Right lobe of liver (tissue), 6 donors: ENCODE measurements around the gene PPP1R1C. TPM values are rescaled to one million over a fixed set of nuclear protein-coding genes. Genes with fewer than 3 reads are reported as not detected.

Experiments used
- ATAC-seq, 4 donors: fragments of 200-7000 bp; cut with Tn5 transposase; one replicate each; pipeline ENCODE4 v1.9.1; 2020; ENCODE audit warnings: mild to moderate bottlenecking in 4 of 4, moderate library complexity in 4 of 4
- DNase-seq, 3 donors: peaks; one replicate each; pipeline ENCODE4 v3.0.0-alpha.2; 2020
- H3K27ac ChIP-seq, 3 donors: fragments of 200-600 bp; one replicate each; pipeline ENCODE4 v1.8.0; 2022
- H3K27me3 ChIP-seq, 2 donors: fragments of 200-600 bp; one replicate each; pipeline ENCODE4 v1.8.0; 2022
- H3K36me3 ChIP-seq, 4 donors: fragments of 200-600 bp; sonication (generic) in 1 of 4; one replicate each; pipeline versions ENCODE4 v1.5.1 to v1.8.0; 2017 to 2022; ENCODE audit warnings: control low read depth in 1 of 4
- H3K4me1 ChIP-seq, 4 donors: fragments of 200-600 bp; sonication (generic) in 1 of 4; one replicate each; pipeline versions ENCODE4 v1.5.1 to v1.8.0; 2017 to 2022; ENCODE audit warnings: control low read depth in 1 of 4
- H3K4me3 ChIP-seq, 3 donors: fragments of 200-600 bp; one replicate each; pipeline ENCODE4 v1.8.0; 2022
- H3K9me3 ChIP-seq, 4 donors: fragments of 200-600 bp; sonication (generic) in 1 of 4; one replicate each; pipeline versions ENCODE4 v1.5.1 to v1.8.0; 2017 to 2022; ENCODE audit warnings: control low read depth in 1 of 4
- POLR2A ChIP-seq: fragments of 450-650 bp; IDR thresholded peaks from one replicate; pipeline ENCODE4 v1.6.1; 2017; ENCODE audit warnings: antibody characterized with exemption, mild to moderate bottlenecking
- WGBS: methylation state at CpG from one replicate; pipeline ENCODE4 v1.1.6; 2018; ENCODE audit warnings: low coverage, low lambda C conversion rate; ENCODE audit not compliant: insufficient coverage; ENCODE audit errors: missing lambda C conversion rate; 5-methylcytosine and 5-hydroxymethylcytosine counted together
- intact Hi-C, 2 donors: fragments of 100-400 bp; cut with DNase I; formaldehyde crosslinking; loops; one replicate each; pipeline versions ENCODE4 v1.11.2 to v1.14.1; 2022
- total RNA-seq, 6 experiments: library from RNA; depleted of rRNA in 2 of 6; stranded (reverse); fragments of >200 nt in 2 of 6; fragmentation: NEBNext Ultra II Directional in 3 of 6; extraction: Animal tissue kit (Norgen Biotek cat#: 25700) in 3 of 6; gene quantifications; one replicate each; pipeline versions ENCODE4 v1.1.0 to v1.2.4, GENCODE V29; 2016 to 2023
- TF ChIP-seq, protein P1 (sequence below), 4 donors: fragments of 200-600 bp in 3 of 4; fragments of 450-650 bp in 1 of 4; IDR thresholded peaks; one replicate each; pipeline versions ENCODE4 v1.5.1 to v1.8.0; 2016 to 2022; ENCODE audit warnings: antibody characterized with exemption in 4 of 4, mild to moderate bottlenecking in 2 of 4
- donor health status: DM: no; HTN: yes; CAD: no.
- donor health status: DM: no; HTN: no; CAD: no.
- donor health status: DM: no; HTN: no; CAD: no.
- donor health status: DM: no; HTN: yes; CAD: no.
- donor health status: DM: no; HTN: yes; CAD: no.

Gene PPP1R1C
- total RNA-seq, 6 experiments from 2014 or later, result 1.8 to 22.2 (median 8.8) TPM

DNA sequence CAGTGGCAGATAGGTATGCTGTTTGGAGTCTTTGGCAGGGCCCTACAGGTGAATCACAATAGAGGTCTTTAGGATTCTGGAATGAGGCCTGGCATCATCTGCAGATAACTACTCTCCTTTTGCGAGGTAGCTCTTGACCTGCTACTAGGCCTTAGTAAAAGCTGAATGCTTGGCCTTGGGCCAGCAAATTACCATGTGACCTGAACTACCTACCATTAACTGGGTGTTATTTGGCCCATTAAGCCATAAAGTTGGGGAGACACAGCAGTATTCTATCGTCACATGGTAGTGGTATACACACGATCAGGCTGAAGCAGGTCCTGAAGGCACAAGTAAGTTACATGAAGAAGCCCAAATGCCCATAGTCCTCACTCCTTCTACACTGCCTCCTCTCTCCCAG, 178.2 kb downstream of the PPP1R1C start:
- Histone ChIP-seq H3K4me3 (no peak overlapping the region), H3K36me3 (no peaks in the 10 kb centered on the region), H3K27me3 (no peaks in the 10 kb centered on the region), H3K9me3 (no peaks in the 10 kb centered on the region), H3K27ac (no peak overlapping the region), H3K4me1 (no peaks in the 10 kb centered on the region)
- no peak for ATAC-seq
- intact Hi-C loops, result no loop called here
- no peak for TF ChIP-seq POLR2A
- TF ChIP-seq, protein P1, sequence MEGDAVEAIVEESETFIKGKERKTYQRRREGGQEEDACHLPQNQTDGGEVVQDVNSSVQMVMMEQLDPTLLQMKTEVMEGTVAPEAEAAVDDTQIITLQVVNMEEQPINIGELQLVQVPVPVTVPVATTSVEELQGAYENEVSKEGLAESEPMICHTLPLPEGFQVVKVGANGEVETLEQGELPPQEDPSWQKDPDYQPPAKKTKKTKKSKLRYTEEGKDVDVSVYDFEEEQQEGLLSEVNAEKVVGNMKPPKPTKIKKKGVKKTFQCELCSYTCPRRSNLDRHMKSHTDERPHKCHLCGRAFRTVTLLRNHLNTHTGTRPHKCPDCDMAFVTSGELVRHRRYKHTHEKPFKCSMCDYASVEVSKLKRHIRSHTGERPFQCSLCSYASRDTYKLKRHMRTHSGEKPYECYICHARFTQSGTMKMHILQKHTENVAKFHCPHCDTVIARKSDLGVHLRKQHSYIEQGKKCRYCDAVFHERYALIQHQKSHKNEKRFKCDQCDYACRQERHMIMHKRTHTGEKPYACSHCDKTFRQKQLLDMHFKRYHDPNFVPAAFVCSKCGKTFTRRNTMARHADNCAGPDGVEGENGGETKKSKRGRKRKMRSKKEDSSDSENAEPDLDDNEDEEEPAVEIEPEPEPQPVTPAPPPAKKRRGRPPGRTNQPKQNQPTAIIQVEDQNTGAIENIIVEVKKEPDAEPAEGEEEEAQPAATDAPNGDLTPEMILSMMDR (IDR thresholded peaks at IDR 0.05), result no peak
- WGBS, result 50% methylated on average over 2 of the region's 3 CpGs
- no peak for DNase-seq

DNA sequence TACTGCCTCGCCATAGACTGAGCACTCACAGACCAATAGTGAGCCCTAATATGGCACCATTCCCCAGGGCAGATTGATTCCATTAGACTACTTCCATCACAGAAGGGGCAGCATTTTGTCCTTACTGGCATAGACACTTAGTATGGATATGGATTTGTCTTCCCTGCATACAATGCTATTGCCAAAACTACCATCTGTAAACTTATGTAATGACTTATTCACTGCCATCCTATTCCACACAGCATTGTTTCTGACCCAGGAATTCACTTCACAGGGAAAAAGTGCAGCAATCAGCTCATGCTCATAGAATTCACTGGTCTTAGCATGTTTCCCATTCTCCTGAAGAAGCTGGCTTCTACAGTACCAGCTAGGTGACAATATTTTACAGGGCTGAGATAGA, 179.0 kb downstream of the PPP1R1C start:
- WGBS, result 50% methylated on average over 1 of the region's 1 CpG
- intact Hi-C loops, result no loop called here
- DNase-seq (no peak), ATAC-seq (no peak)
- no peaks in the 10 kb centered on the region for H3K4me1 ChIP-seq
- no peak overlapping the region for H3K4me3 ChIP-seq
- no peaks in the 10 kb centered on the region for H3K36me3 ChIP-seq
- TF ChIP-seq, protein P1 (IDR thresholded peaks at IDR 0.05), result no peak
- TF ChIP-seq POLR2A, result no peak
- H3K27me3 ChIP-seq, result no peaks in the 10 kb centered on the region
- no peaks in the 10 kb centered on the region for H3K9me3 ChIP-seq
- H3K27ac ChIP-seq, result no peak overlapping the region

DNA sequence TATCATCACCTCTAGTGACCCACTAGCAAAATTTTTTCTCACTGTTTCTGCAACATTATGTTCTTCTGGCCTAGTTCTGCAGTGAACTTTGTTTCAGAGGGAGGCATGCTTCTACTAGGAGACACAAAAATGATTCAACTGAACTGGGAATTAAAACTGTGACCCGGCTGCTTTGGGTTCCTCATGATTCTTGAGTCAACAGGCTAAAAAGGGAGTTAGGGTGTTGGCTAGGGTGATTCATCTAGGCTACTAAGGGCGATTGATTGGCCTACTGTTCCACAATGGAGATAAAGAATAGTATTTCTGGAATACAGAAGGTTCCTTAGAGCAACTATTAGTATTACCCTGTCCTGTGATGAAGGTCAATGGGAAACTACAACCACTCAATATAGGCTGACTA, 179.5 kb downstream of the PPP1R1C start:
- DNase-seq (no peak), ATAC-seq (no peak)
- Histone ChIP-seq H3K27ac (no peak overlapping the region), H3K9me3 (no peaks in the 10 kb centered on the region), H3K4me1 (no peaks in the 10 kb centered on the region), H3K4me3 (no peak overlapping the region), H3K27me3 (no peaks in the 10 kb centered on the region), H3K36me3 (no peaks in the 10 kb centered on the region)
- 47% methylated on average over 2 of the region's 2 CpGs for WGBS
- TF ChIP-seq POLR2A, result no peak
- TF ChIP-seq, protein P1 (IDR thresholded peaks at IDR 0.05), result no peak
- intact Hi-C loops, result no loop called here

DNA sequence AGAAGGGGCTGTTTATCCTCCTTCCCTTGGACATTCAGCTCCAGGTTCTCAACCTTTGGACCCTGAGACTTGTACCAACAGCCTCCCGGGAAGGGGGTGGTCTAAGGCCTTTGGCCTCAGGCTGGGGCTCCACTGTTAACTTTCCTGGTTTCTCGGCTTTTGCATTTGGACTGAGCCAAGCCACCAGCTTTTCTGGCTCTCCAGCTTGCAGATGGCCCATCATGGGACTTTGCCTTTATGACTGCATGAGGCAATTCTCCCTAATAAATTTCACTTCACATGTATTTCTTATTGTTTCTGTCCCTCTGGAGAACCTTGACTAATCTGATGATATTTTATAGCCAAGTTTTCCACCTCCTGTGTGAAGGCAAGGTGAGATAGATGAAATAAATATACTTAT, 180.8 kb downstream of the PPP1R1C start:
- H3K9me3 ChIP-seq, result no peaks in the 10 kb centered on the region
- no peaks in the 10 kb centered on the region for H3K27me3 ChIP-seq
- intact Hi-C loops, result no loop called here
- no peaks in the 10 kb centered on the region for H3K4me1 ChIP-seq
- TF ChIP-seq POLR2A, result no peak
- TF ChIP-seq, protein P1 (IDR thresholded peaks at IDR 0.05), result no peak
- WGBS, result 62% methylated on average over 2 of the region's 2 CpGs
- no peak overlapping the region for H3K27ac ChIP-seq
- DNase-seq, result no peak
- H3K36me3 ChIP-seq, result no peaks in the 10 kb centered on the region
- no peak overlapping the region for H3K4me3 ChIP-seq
- ATAC-seq, result no peak

DNA sequence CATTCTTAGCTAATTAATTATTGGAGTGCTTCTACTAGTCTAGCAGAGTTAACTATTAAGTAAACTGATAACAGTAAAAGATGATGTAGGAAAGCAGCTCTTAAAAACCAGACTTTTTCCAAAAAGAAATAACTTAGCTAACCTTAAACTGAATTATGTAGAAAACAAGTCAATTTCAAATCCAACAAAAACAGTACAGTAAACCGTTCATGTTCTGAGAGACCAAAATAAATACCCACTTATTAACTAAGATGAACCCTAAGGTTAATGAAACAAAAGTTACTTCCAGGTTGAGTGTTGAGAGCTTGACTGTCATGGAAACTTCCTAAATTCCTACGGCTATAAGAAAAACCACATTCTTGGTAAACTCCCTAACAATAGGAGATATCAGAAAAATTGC, 181.2 kb downstream of the PPP1R1C start:
- no peaks in the 10 kb centered on the region for H3K36me3 ChIP-seq
- H3K4me3 ChIP-seq, result no peak overlapping the region
- DNase-seq (no peak), ATAC-seq (no peak)
- H3K27me3 ChIP-seq, result no peaks in the 10 kb centered on the region
- no peak overlapping the region for H3K27ac ChIP-seq
- H3K9me3 ChIP-seq, result no peaks in the 10 kb centered on the region
- intact Hi-C loops, result no loop called here
- 60% methylated on average over 2 of the region's 2 CpGs for WGBS
- H3K4me1 ChIP-seq, result no peaks in the 10 kb centered on the region
- TF ChIP-seq, protein P1 (IDR thresholded peaks at IDR 0.05), result no peak
- no peak for TF ChIP-seq POLR2A
